ENCODE results near the gene C1QTNF7.

DNA sequence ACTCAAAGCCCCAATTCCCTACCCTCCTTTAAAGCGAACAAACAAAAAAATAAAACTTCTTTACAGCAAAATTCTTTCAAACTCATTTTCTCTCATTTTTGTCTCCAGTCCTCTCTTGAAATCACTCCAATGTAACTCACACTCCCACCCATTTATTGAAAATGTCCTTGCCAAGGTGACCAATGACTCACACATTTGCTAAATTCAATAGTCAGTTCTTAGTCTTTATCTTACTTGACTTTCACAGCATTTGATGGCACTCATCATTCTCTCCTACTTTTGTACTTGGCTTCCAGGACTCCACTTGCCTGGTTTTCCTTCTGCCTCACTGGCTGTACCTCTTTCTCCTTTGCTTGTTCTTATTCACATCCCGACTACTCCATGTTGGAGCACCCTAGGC lies 61.7 kb downstream of the C1QTNF7 start:
- TF ChIP-seq, protein P1, sequence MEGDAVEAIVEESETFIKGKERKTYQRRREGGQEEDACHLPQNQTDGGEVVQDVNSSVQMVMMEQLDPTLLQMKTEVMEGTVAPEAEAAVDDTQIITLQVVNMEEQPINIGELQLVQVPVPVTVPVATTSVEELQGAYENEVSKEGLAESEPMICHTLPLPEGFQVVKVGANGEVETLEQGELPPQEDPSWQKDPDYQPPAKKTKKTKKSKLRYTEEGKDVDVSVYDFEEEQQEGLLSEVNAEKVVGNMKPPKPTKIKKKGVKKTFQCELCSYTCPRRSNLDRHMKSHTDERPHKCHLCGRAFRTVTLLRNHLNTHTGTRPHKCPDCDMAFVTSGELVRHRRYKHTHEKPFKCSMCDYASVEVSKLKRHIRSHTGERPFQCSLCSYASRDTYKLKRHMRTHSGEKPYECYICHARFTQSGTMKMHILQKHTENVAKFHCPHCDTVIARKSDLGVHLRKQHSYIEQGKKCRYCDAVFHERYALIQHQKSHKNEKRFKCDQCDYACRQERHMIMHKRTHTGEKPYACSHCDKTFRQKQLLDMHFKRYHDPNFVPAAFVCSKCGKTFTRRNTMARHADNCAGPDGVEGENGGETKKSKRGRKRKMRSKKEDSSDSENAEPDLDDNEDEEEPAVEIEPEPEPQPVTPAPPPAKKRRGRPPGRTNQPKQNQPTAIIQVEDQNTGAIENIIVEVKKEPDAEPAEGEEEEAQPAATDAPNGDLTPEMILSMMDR (IDR thresholded peaks at IDR 0.05): no peak
- TF ChIP-seq POLR2A (IDR thresholded peaks at IDR 0.05): no peak

Measured in body of pancreas (tissue), 4 donors.